RWPE2 (cell line): Measurements from ENCODE around the gene DXO.
A peak's percentile ranks its signal among the peaks of the same experiment; 100 is the strongest.

Experiments used
- ATAC-seq: fragments of 200-7000 bp; cut with Tn5 transposase; 3 replicates; pipeline ENCODE4 v1.9.1; 2021; ENCODE audit warnings: low read depth
- DNase-seq: peaks from one replicate; pipeline ENCODE4 v3.0.0-alpha.2; 2020; ENCODE audit warnings: low spot score
- H3K27ac ChIP-seq: fragments of 450-650 bp; 2 replicates; pipeline ENCODE4 v1.5.1; 2017; ENCODE audit warnings: mild to moderate bottlenecking; ENCODE audit not compliant: poor library complexity, severe bottlenecking
- H3K27me3 ChIP-seq: fragments of 250-450 bp; sonication (Bioruptor Pico); 2 replicates; pipeline ENCODE4 v1.5.1; 2021; ENCODE audit warnings: mild to moderate bottlenecking, moderate library complexity; ENCODE audit not compliant: insufficient read depth, poor library complexity, severe bottlenecking
- H3K36me3 ChIP-seq: fragments of 250-450 bp; sonication (Bioruptor Pico); 2 replicates; pipeline ENCODE4 v1.5.1; 2020; ENCODE audit warnings: low read depth, mild to moderate bottlenecking, moderate library complexity
- H3K4me1 ChIP-seq: fragments of 250-450 bp; sonication (Bioruptor Pico); 2 replicates; pipeline ENCODE4 v1.5.1; 2021; ENCODE audit warnings: mild to moderate bottlenecking, moderate library complexity; ENCODE audit not compliant: insufficient read depth, poor library complexity, severe bottlenecking
- H3K4me3 ChIP-seq: fragments of 250-450 bp; sonication (Bioruptor Pico); 2 replicates; pipeline ENCODE4 v1.5.1; 2021; ENCODE audit warnings: mild to moderate bottlenecking, moderate library complexity; ENCODE audit not compliant: severe bottlenecking
- H3K9me3 ChIP-seq: fragments of 250-450 bp; sonication (Bioruptor Pico); 2 replicates; pipeline ENCODE4 v1.5.1; 2021; ENCODE audit warnings: mild to moderate bottlenecking, moderate library complexity; ENCODE audit not compliant: severe bottlenecking
- CTCF ChIP-seq: fragments of 450-650 bp; IDR thresholded peaks from one replicate; pipeline ENCODE4 v1.5.1; 2017; ENCODE audit warnings: mild to moderate bottlenecking, moderate library complexity; ENCODE audit not compliant: poor library complexity, severe bottlenecking

DXO gene

GRCh38 chr6:31927863-31928671 is 43.9 kb downstream of the DXO start:
- H3K27me3 ChIP-seq = no peaks in the 10 kb centered on the region
- no peaks in the 10 kb centered on the region for H3K36me3 ChIP-seq
- peaks cover 1% of the 10 kb centered on the region for H3K9me3 ChIP-seq
- TF ChIP-seq CTCF = no peak
- no peak for ATAC-seq
- no peaks in the 10 kb centered on the region for H3K4me1 ChIP-seq
- no peak overlapping the region for H3K27ac ChIP-seq
- no peak overlapping the region for H3K4me3 ChIP-seq
- DNase-seq = no peak

GRCh38 chr6:31927242-31927862 is 44.6 kb downstream of the DXO start, which contains the start of gene C2:
TSS of gene C2 (plus strand) at chr6:31927717. CDS start at chr6:31927753, 36 bp downstream.
- H3K36me3 ChIP-seq = no peaks in the 10 kb centered on the region
- no peak within 1 kb of the TSS for H3K27ac ChIP-seq
- H3K4me1 ChIP-seq = no peaks in the 10 kb centered on the region
- no peak within 1 kb of the TSS for H3K4me3 ChIP-seq
- no peaks in the 10 kb centered on the region for H3K27me3 ChIP-seq
- DNase-seq = no peak
- H3K9me3 ChIP-seq = peaks cover 1% of the 10 kb centered on the region
- no peak for ATAC-seq
- TF ChIP-seq CTCF = no peak

- no peak overlapping the region for H3K4me3 ChIP-seq
- no peaks in the 10 kb centered on the region for H3K27me3 ChIP-seq
- H3K9me3 ChIP-seq = no peaks in the 10 kb centered on the region
- DNase-seq = no peak
- ATAC-seq = 0 out of 3 replicates have a peak, but pooled peaks have one; percentile 17
- TF ChIP-seq CTCF = no peak
- no peaks in the 10 kb centered on the region for H3K36me3 ChIP-seq
- no peak overlapping the region for H3K27ac ChIP-seq
- H3K4me1 ChIP-seq = no peaks in the 10 kb centered on the region
Observed at GRCh38 chr6:31922942-31923341, 49.0 kb downstream of the DXO start.

GRCh38 chr6:31920811-31921210 is 51.1 kb downstream of the DXO start:
- peak; percentile 53; the same call in 2 of the 3 replicates for ATAC-seq
- Histone ChIP-seq H3K36me3 (no peaks in the 10 kb centered on the region), H3K27me3 (no peaks in the 10 kb centered on the region), H3K27ac (no peak overlapping the region), H3K9me3 (no peaks in the 10 kb centered on the region), H3K4me3 (no peak overlapping the region), H3K4me1 (no peaks in the 10 kb centered on the region)
- TF ChIP-seq CTCF = no peak
- no peak for DNase-seq
